K562 (cell line): ENCODE results near the gene XIRP2. TPM values are rescaled to one million over a fixed set of nuclear protein-coding genes. Genes with fewer than 3 reads are reported as not detected.

Experiments
- ATAC-seq: fragments of 200-7000 bp; cut with Tn5 transposase; 3 replicates; pipeline ENCODE4 v1.9.1; 2020; ENCODE audit warnings: moderate library complexity
- BruUV-seq: library from RNA; stranded (reverse); fragments of 400-500 nt; replicated peaks from 2 replicates; lab custom pipeline; 2021; lab: Mats Ljungman, UMichigan
- CTCF ChIA-PET: fragments of 300-600 bp; formaldehyde crosslinking; extraction: SDS; loops from one replicate; lab custom pipeline; 2021; ENCODE audit warnings: low intra/inter-chr PET ratio; lab: Yijun Ruan, JAX
- POLR2A ChIA-PET: fragments of 300-600, 350-650 bp; sonication (Branson Sonifier 250); formaldehyde crosslinking; extraction: SDS; loops from one replicate; lab custom pipeline; 2021; ENCODE audit warnings: antibody characterized with exemption, inconsistent platforms; lab: Yijun Ruan, JAX
- DNase-seq, 4 experiments: peaks; one replicate each; pipeline versions ENCODE4 v3.0.0 to v3.0.0-alpha.2; 2011 to 2018; ENCODE audit warnings: low spot score in 3 of 4, mixed read lengths in 3 of 4; ENCODE audit errors: extremely low read depth in 1 of 4
- FAIRE-seq: peaks from 2 replicates; lab custom pipeline; 2011; peaks lifted over from hg19 to GRCh38; lab: Jason Lieb, UNC
- H2AFZ ChIP-seq: 2 replicates; pipeline ENCODE4 v1.6.0; 2011; ENCODE audit warnings: low read depth, low read length, control low read depth, inconsistent platforms
- H3K27ac ChIP-seq: fragments of 200-600 bp; 3 replicates; pipeline ENCODE4 v1.8.0; 2011; ENCODE audit warnings: low read depth, mild to moderate bottlenecking, control low read depth, inconsistent platforms, low read length, moderate library complexity, mixed read lengths; ENCODE audit errors: extremely low read depth
- H3K27me3 ChIP-seq, 2 experiments: fragments of 300-600 bp in 1 of 2; 2 replicates in 1 of 2; 3 replicates in 1 of 2; pipeline versions ENCODE4 v1.6.0 to v1.8.0; 2011; ENCODE audit warnings: inconsistent platforms in 2 of 2, low read length in 2 of 2, mild to moderate bottlenecking in 1 of 2, mixed read lengths in 1 of 2, moderate library complexity in 1 of 2; ENCODE audit not compliant: control insufficient read depth in 2 of 2, insufficient read depth in 2 of 2
- H3K36me3 ChIP-seq: fragments of 300-600 bp; 3 replicates; pipeline ENCODE4 v1.8.0; 2011; ENCODE audit warnings: mild to moderate bottlenecking, low read length, inconsistent platforms; ENCODE audit not compliant: control insufficient read depth, insufficient read depth
- H3K4me1 ChIP-seq, 2 experiments: fragments of 200-600 bp in 1 of 2; replicated peaks in 1 of 2; 2 replicates in 1 of 2; 3 replicates in 1 of 2; pipeline versions ENCODE4 v1.5.1 to v1.8.0; 2011; ENCODE audit warnings: inconsistent platforms in 2 of 2, low read length in 2 of 2, mild to moderate bottlenecking in 1 of 2, mixed read lengths in 1 of 2, moderate library complexity in 1 of 2; ENCODE audit not compliant: control insufficient read depth in 2 of 2, insufficient read depth in 2 of 2
- H3K4me2 ChIP-seq: 2 replicates; pipeline ENCODE4 v1.6.1; 2011; ENCODE audit warnings: low read length, control low read depth, inconsistent platforms, mixed read lengths; ENCODE audit not compliant: insufficient read depth
- H3K4me3 ChIP-seq: fragments of 200-600 bp; sonication (generic), shearing (Covaris generic); 2 replicates; pipeline ENCODE4 v1.5.1; 2016; ENCODE audit warnings: control low read depth, inconsistent platforms
- H3K79me2 ChIP-seq: fragments of 200-600 bp; 3 replicates; pipeline ENCODE4 v1.8.0; 2011; ENCODE audit warnings: low read length, inconsistent platforms; ENCODE audit not compliant: control insufficient read depth, insufficient read depth
- H3K9ac ChIP-seq, 2 experiments: 2 replicates each; pipeline versions ENCODE4 v1.6.0 to v1.6.1; 2011; ENCODE audit warnings: low read depth in 2 of 2, low read length in 2 of 2, control low read depth in 1 of 2, inconsistent platforms in 1 of 2, mild to moderate bottlenecking in 1 of 2, mixed read lengths in 1 of 2; ENCODE audit not compliant: insufficient read depth in 1 of 2
- H3K9me1 ChIP-seq: one replicate; pipeline ENCODE4 v1.6.0; 2011; ENCODE audit warnings: inconsistent platforms, mild to moderate bottlenecking, low read length, moderate library complexity; ENCODE audit not compliant: control insufficient read depth, insufficient read depth
- H3K9me3 ChIP-seq: replicated peaks from 2 replicates; pipeline ENCODE4 v1.5.1; 2011; ENCODE audit warnings: low read depth, low read length, inconsistent platforms; ENCODE audit not compliant: control insufficient read depth, insufficient read depth
- H4K20me1 ChIP-seq: replicated peaks from 2 replicates; pipeline ENCODE4 v1.6.1; 2011; ENCODE audit warnings: low read length, inconsistent platforms, mixed read lengths; ENCODE audit not compliant: control insufficient read depth, insufficient read depth
- NCOR1 ChIP-seq: fragments of 450-650 bp; IDR thresholded peaks from 2 replicates; pipeline ENCODE4 v1.6.1; 2016; ENCODE audit warnings: mild to moderate bottlenecking, moderate library complexity
- RAD21 ChIP-seq, 2 experiments: fragments of 250-450 bp in 1 of 2; fragments of 450-650 bp in 1 of 2; sonication (Bioruptor Pico) in 1 of 2; formaldehyde crosslinking in 1 of 2; IDR thresholded peaks in 1 of 2; conservative IDR thresholded peaks in 1 of 2; 2 replicates each; pipeline versions ENCODE4 v1.4.0 to v1.8.0; 2020 to 2022; ENCODE audit warnings: mild to moderate bottlenecking in 2 of 2, moderate library complexity in 1 of 2
- WGBS: fragments of 100-300 bp; shearing (Covaris generic); methylation state at CpG from one replicate; pipeline ENCODE4 v1.1.6; 2016; ENCODE audit warnings: low coverage, mixed read lengths; ENCODE audit not compliant: insufficient coverage; ENCODE audit errors: missing lambda C conversion rate; 5-methylcytosine and 5-hydroxymethylcytosine counted together
- in situ Hi-C: fragments of 300-500 bp; cut with MboI; formaldehyde crosslinking; loops from 4 replicates; pipeline ENCODE4 v1.15.0; 2018; ENCODE audit warnings: inconsistent platforms, mixed read lengths
- intact Hi-C: fragments of 100-400 bp; cut with micrococcal nuclease; formaldehyde crosslinking; loops from 2 replicates; pipeline ENCODE4 v1.14.2; 2022
- polyA plus RNA-seq, 8 experiments: library from polyadenylated mRNA; depleted of rRNA in 4 of 8; stranded (reverse) in 5 of 8; unstranded in 3 of 8; fragments of >200 nt; fragmentation: Nextera tagmentation in 2 of 8; fragmentation: Illumina TruSeq in 1 of 8; extraction: Ambion mirVana in 2 of 8; extraction: Trizol in 1 of 8; gene quantifications; 2 replicates each; pipeline versions ENCODE4 v1.2.1 to v1.2.3, GENCODE V29; 2011 to 2014; ENCODE audit warnings: inconsistent platforms in 1 of 8, missing spikeins in 1 of 8
- total RNA-seq, 7 experiments: library from RNA; depleted of rRNA in 6 of 7; stranded (reverse); fragments of >200 nt in 6 of 7; fragmentation: Illumina TruSeq in 2 of 7; extraction: Trizol in 2 of 7; gene quantifications; 2 replicates each; pipeline versions ENCODE4 v1.2.1 to v1.2.3, GENCODE V29; 2011 to 2021; ENCODE audit warnings: low replicate concordance in 1 of 7
- TF ChIP-seq, protein P1 (sequence below), 3 experiments: IDR thresholded peaks in 2 of 3; conservative IDR thresholded peaks in 1 of 3; 2 replicates each; pipeline ENCODE4 v1.5.1; 2011 to 2012; ENCODE audit warnings: low read length in 3 of 3, mild to moderate bottlenecking in 3 of 3, control low read depth in 2 of 3, improper control_type of control experiment in 1 of 3, inconsistent platforms in 1 of 3, low read depth in 1 of 3, mixed read lengths in 1 of 3, moderate library complexity in 1 of 3; ENCODE audit not compliant: insufficient read depth in 2 of 3

Gene XIRP2
- total and polyA plus RNA-seq, 9 of the 15 experiments (the other 6 are each of a cell fraction or from before 2014, with no cell fraction given): 0.04 to 0.10 (median 0.04) TPM; not detected in 2

DNA sequence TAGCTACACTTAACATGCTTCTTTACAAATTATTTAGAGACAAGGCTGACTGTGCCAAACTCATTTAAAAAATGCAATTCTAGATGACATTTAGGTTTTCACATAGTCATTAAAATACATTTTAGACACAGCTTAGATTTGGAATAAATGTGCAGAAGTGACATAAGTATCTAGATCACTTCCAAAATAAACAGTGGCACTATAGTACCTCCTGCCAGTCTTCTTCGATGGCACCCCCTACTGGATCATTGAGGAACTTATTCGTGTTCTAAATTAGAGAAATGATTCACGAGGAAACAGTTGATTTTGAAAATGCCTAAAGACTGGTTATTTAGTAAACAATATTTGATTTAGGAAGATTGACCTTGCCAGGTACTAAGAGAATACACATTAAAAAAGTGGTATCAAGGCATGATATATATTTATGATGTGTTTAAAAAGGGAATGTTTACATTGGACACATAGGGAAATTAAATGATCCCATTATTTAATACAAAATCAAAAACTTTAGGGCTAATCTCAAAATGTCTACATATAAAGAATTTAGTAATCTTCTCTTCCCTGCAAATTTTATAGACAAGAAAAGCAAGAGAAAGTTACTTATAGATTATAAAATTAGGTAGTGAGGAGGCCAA, 323.9 kb downstream of the XIRP2 start:
- intact Hi-C loops (loop anchor here (2.0 kb wide), 1 partner anchor 673 kb away; no protein-coding TSS in a partner anchor), in situ Hi-C loops (no loop called here)
- Histone ChIP-seq H3K4me2 (no peak overlapping the region), H3K9ac (no peak overlapping the region), H3K27ac (no peak overlapping the region), H4K20me1 (no peaks in the 10 kb centered on the region), H3K79me2 (no peaks in the 10 kb centered on the region), H2AFZ (no peak overlapping the region), H3K36me3 (no peaks in the 10 kb centered on the region), H3K9me1 (no peaks in the 10 kb centered on the region), H3K27me3 (no peaks in the 10 kb centered on the region), H3K4me3 (no peak overlapping the region), H3K4me1 (no peaks in the 10 kb centered on the region), H3K9me3 (no peaks in the 10 kb centered on the region)
- POLR2A ChIA-PET: no interaction called here
- 0% methylated on average over 3 of the region's 3 CpGs for WGBS
- no TSS peak for BruUV-seq
- CTCF ChIA-PET: no interaction called here
- peak in 1 of 2 experiments; percentile 48; a peak in 2 of 4 replicates for TF ChIP-seq RAD21 (CRISPR knock-in tag; conservative IDR thresholded peaks at IDR 0.05 in 1 of 2, IDR thresholded peaks at IDR 0.05 in 1 of 2)
- TF ChIP-seq NCOR1: no peak
- TF ChIP-seq, protein P1, sequence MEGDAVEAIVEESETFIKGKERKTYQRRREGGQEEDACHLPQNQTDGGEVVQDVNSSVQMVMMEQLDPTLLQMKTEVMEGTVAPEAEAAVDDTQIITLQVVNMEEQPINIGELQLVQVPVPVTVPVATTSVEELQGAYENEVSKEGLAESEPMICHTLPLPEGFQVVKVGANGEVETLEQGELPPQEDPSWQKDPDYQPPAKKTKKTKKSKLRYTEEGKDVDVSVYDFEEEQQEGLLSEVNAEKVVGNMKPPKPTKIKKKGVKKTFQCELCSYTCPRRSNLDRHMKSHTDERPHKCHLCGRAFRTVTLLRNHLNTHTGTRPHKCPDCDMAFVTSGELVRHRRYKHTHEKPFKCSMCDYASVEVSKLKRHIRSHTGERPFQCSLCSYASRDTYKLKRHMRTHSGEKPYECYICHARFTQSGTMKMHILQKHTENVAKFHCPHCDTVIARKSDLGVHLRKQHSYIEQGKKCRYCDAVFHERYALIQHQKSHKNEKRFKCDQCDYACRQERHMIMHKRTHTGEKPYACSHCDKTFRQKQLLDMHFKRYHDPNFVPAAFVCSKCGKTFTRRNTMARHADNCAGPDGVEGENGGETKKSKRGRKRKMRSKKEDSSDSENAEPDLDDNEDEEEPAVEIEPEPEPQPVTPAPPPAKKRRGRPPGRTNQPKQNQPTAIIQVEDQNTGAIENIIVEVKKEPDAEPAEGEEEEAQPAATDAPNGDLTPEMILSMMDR (IDR thresholded peaks at IDR 0.05 in 2 of 3, conservative IDR thresholded peaks at IDR 0.05 in 1 of 3; ENCODE audit: insufficient read depth in 2 of 3, low read depth in 1 of 3, low read length in 3 of 3): peak in 2 of 3 experiments; percentile 30 to 34; a peak in 3 of 6 replicates
- no peak for FAIRE-seq
- ATAC-seq: no peak
- DNase-seq: peak; percentile 7 to 42 (median 24)
